Smooth muscle cell (in vitro differentiated cells): ENCODE results near the gene COPS6. TPM values are rescaled to one million over a fixed set of nuclear protein-coding genes. Genes with fewer than 3 reads are reported as not detected.

Experiments used
- DNase-seq: peaks from one replicate; lab custom pipeline; 2025; ENCODE audit not compliant: unreplicated experiment; lab: John Stamatoyannopoulos, UW
- H2AFZ ChIP-seq: fragments of 200-600 bp; sonication (generic); 2 replicates; pipeline ENCODE4 v1.6.0; 2016; ENCODE audit warnings: antibody characterized with exemption, low read depth, mild to moderate bottlenecking
- H3F3A ChIP-seq: fragments of 200-600 bp; sonication (generic); 2 replicates; pipeline ENCODE4 v1.6.0; 2017; ENCODE audit warnings: antibody characterized with exemption, low read depth
- H3K27ac ChIP-seq: fragments of 200-600 bp; sonication (generic); 2 replicates; pipeline ENCODE4 v1.5.1; 2016; ENCODE audit warnings: low read depth, mild to moderate bottlenecking
- H3K27me3 ChIP-seq: fragments of 200-600 bp; sonication (generic); 2 replicates; pipeline ENCODE4 v1.6.1; 2016; ENCODE audit warnings: low read depth, mild to moderate bottlenecking
- H3K36me3 ChIP-seq: fragments of 200-600 bp; sonication (generic); 2 replicates; pipeline ENCODE4 v1.5.1; 2016; ENCODE audit warnings: low read depth
- H3K4me1 ChIP-seq: fragments of 200-600 bp; sonication (generic); 2 replicates; pipeline ENCODE4 v1.5.1; 2016; ENCODE audit warnings: low read depth
- H3K4me2 ChIP-seq: fragments of 200-600 bp; sonication (generic); 2 replicates; pipeline ENCODE4 v1.6.0; 2016; ENCODE audit warnings: mild to moderate bottlenecking
- H3K4me3 ChIP-seq: fragments of 200-600 bp; sonication (generic); 2 replicates; pipeline ENCODE4 v1.5.1; 2016; ENCODE audit warnings: mild to moderate bottlenecking
- H3K79me2 ChIP-seq: fragments of 200-600 bp; sonication (generic); 2 replicates; pipeline ENCODE4 v1.6.0; 2016; ENCODE audit warnings: low read depth, mild to moderate bottlenecking
- H3K9ac ChIP-seq: fragments of 200-600 bp; sonication (generic); 2 replicates; pipeline ENCODE4 v1.6.0; 2016; ENCODE audit warnings: low read depth
- H3K9me3 ChIP-seq: fragments of 200-600 bp; sonication (generic); replicated peaks from 2 replicates; pipeline ENCODE4 v1.5.1; 2016; ENCODE audit warnings: low read depth
- H4K20me1 ChIP-seq: fragments of 200-600 bp; sonication (generic); 2 replicates; pipeline ENCODE4 v1.6.0; 2016; ENCODE audit warnings: low read depth
- WGBS: methylation state at CpG from one replicate; pipeline ENCODE4 v1.1.7; 2016; ENCODE audit warnings: low lambda C conversion rate; 5-methylcytosine and 5-hydroxymethylcytosine counted together
- polyA plus RNA-seq: library from polyadenylated mRNA; unstranded; fragments of >200 nt; fragmentation: Nextera tagmentation; extraction: Ambion mirVana; gene quantifications from 2 replicates; pipeline ENCODE4 v1.2.1, GENCODE V29; 2016
- total RNA-seq: library from RNA; depleted of rRNA; stranded (reverse); fragments of >200 nt; gene quantifications from 2 replicates; pipeline ENCODE4 v1.2.3, GENCODE V29; 2014
- TF ChIP-seq, protein P1 (sequence below): fragments of 200-600 bp; sonication (generic); IDR thresholded peaks from 2 replicates; pipeline ENCODE4 v1.5.1; 2017; ENCODE audit warnings: borderline replicate concordance, mild to moderate bottlenecking, antibody characterized with exemption; ENCODE audit not compliant: insufficient read depth, poor library complexity, severe bottlenecking

COPS6 gene
- total RNA-seq (71.9 and 107 TPM in 2 replicates), polyA plus RNA-seq (251 and 259 TPM in 2 replicates)

DNA sequence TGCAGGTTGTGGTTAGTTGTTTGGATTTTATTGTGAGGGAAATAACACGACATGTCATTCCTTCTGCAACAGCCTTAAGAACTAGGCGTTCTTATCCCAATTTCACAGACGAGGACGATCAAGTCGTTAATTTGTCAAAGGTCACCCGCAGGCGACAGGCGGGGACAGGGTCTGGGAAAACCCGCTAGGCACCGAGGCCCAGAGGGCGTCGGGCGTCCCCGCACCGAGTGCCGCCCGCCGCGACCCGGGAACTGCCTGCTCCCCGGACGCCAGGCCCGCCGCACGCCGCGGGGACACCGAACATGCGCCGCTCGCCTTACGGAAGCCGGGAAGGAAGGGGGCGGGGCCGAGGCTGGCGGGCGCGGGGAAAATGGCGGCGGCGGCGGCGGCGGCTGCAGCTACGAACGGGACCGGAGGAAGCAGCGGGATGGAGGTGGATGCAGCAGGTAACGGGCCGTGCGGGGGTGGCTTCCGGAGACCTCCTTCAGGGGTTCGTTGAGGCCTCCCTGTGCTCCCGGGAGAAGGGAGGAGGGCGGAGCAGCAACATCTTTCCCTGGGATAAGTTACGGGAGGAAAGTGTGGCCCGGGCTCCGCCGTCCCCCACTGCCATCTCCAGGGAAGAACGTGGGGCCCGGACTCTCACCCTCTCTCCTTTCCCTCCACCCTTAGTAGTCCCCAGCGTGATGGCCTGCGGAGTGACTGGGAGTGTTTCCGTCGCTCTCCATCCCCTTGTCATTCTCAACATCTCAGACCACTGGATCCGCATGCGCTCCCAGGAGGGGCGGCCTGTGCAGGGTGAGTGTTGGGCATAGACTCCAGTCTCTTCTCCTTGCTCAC is at the start of gene COPS6:
COPS6 (plus strand) TSS at position 349 of the 837 bp plus-strand sequence; CDS start at position 371, 22 bp downstream.
- peak within 1 kb of the TSS; percentile 71 for H2AFZ ChIP-seq
- no peaks in the 10 kb centered on the region for H3K9me3 ChIP-seq
- H3K27ac ChIP-seq, result peak within 1 kb of the TSS; percentile 91
- WGBS, result 1% methylated on average over 59 of the region's 68 CpGs
- peak within 1 kb of the TSS; percentile 74 for H3K9ac ChIP-seq
- H3K4me2 ChIP-seq, result peak within 1 kb of the TSS; percentile 88
- H3K36me3 ChIP-seq, result no peaks in the 10 kb centered on the region
- TF ChIP-seq, protein P1, sequence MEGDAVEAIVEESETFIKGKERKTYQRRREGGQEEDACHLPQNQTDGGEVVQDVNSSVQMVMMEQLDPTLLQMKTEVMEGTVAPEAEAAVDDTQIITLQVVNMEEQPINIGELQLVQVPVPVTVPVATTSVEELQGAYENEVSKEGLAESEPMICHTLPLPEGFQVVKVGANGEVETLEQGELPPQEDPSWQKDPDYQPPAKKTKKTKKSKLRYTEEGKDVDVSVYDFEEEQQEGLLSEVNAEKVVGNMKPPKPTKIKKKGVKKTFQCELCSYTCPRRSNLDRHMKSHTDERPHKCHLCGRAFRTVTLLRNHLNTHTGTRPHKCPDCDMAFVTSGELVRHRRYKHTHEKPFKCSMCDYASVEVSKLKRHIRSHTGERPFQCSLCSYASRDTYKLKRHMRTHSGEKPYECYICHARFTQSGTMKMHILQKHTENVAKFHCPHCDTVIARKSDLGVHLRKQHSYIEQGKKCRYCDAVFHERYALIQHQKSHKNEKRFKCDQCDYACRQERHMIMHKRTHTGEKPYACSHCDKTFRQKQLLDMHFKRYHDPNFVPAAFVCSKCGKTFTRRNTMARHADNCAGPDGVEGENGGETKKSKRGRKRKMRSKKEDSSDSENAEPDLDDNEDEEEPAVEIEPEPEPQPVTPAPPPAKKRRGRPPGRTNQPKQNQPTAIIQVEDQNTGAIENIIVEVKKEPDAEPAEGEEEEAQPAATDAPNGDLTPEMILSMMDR, result no peak
- peaks cover 68% of the 10 kb centered on the region for H3F3A ChIP-seq
- peak within 1 kb of the TSS; percentile 72 for H3K4me3 ChIP-seq
- H3K4me1 ChIP-seq, result peaks cover 9% of the 10 kb centered on the region
- peak; percentile 52 for DNase-seq
- no peaks in the 10 kb centered on the region for H3K27me3 ChIP-seq
- peaks cover 3% of the 10 kb centered on the region for H3K79me2 ChIP-seq
- H4K20me1 ChIP-seq, result no peaks in the 10 kb centered on the region

- Histone ChIP-seq H2AFZ (no peak overlapping the region), H3K9ac (no peak overlapping the region), H3K4me2 (no peak overlapping the region), H3K4me3 (no peak overlapping the region), H3K9me3 (no peaks in the 10 kb centered on the region), H3K27ac (no peak overlapping the region), H3F3A (peaks cover 5% of the 10 kb centered on the region), H4K20me1 (no peaks in the 10 kb centered on the region), H3K79me2 (no peaks in the 10 kb centered on the region), H3K27me3 (no peaks in the 10 kb centered on the region), H3K4me1 (no peaks in the 10 kb centered on the region), H3K36me3 (no peaks in the 10 kb centered on the region)
- TF ChIP-seq, protein P1, result no peak
- WGBS, result 92% methylated on average over 7 of the region's 7 CpGs
- DNase-seq, result no peak
Observed at GRCh38 chr7:100040575-100040974, 48.2 kb upstream of the COPS6 start.

DNA sequence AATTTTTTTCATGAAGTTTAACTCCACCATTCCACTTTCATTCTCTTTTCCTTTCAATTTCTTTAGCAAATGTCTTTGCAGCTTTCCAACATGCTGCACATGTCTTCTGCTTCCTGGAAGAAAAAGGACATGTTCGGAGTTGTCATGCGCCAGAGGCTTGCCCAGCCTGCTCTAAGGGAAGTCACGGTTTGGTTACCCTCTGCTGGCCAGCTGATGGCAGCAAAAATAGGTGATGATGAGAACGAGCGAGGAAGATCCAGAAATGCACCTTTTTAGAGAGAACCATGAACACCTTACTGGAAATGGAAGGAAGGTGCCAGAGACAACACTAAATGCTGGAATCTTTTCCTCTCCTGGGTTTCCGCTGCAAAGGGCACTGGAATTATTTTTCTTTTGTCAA is 44.1 kb upstream of the COPS6 start:
- Histone ChIP-seq H3K27me3 (no peaks in the 10 kb centered on the region), H3K9me3 (no peaks in the 10 kb centered on the region), H3F3A (peaks cover 10% of the 10 kb centered on the region), H3K27ac (no peak overlapping the region), H2AFZ (no peak overlapping the region), H3K36me3 (no peaks in the 10 kb centered on the region), H3K79me2 (no peaks in the 10 kb centered on the region), H3K4me3 (no peak overlapping the region), H3K9ac (no peak overlapping the region), H3K4me1 (no peaks in the 10 kb centered on the region), H3K4me2 (no peak overlapping the region), H4K20me1 (no peaks in the 10 kb centered on the region)
- DNase-seq, result no peak
- TF ChIP-seq, protein P1, result no peak
- WGBS, result 84% methylated on average over 6 of the region's 6 CpGs
